GM21737 (cell line): ENCODE results near the gene ARHGAP6.
"Not testable (repeated sequence)": the region's sequence is repeated elsewhere in the genome, so short reads cannot be mapped to it uniquely, and the experiment has no call there.

Experiments
- ATAC-seq: cut with Tn5 transposase; IDR thresholded peaks from one replicate; pipeline ENCODE4 v1.9.1; 2021; ENCODE audit warnings: mild to moderate bottlenecking, moderate library complexity; ENCODE audit not compliant: unreplicated experiment

The ARHGAP6 gene

GRCh38 chrX:11125060-11125459, 540.7 kb downstream of the ARHGAP6 start:
- no peak for ATAC-seq

- no peak for ATAC-seq
Observed at GRCh38 chrX:11124112-11124511, 541.6 kb downstream of the ARHGAP6 start.

GRCh38 chrX:11123087-11123486, 542.6 kb downstream of the ARHGAP6 start:
- ATAC-seq = not testable (repeated sequence)

GRCh38 chrX:11119313-11119943, 546.3 kb downstream of the ARHGAP6 start:
- ATAC-seq = no peak

GRCh38 chrX:11117745-11118144, 548.0 kb downstream of the ARHGAP6 start:
- ATAC-seq = no peak

GRCh38 chrX:11113731-11114130, 552.0 kb downstream of the ARHGAP6 start:
- ATAC-seq = no peak

GRCh38 chrX:11111947-11112346, 553.8 kb downstream of the ARHGAP6 start:
- no peak for ATAC-seq

GRCh38 chrX:11111037-11111851, 554.5 kb downstream of the ARHGAP6 start, which contains the start of gene HCCS:
HCCS (plus strand) TSS chrX:11111332; CDS start chrX:11112061, 729 bp downstream.
- peak; percentile 89 for ATAC-seq

- ATAC-seq = no peak
Observed at GRCh38 chrX:11109968-11110367, 555.8 kb downstream of the ARHGAP6 start.

- ATAC-seq = no peak
Observed at GRCh38 chrX:11108253-11108941, 557.3 kb downstream of the ARHGAP6 start.

GRCh38 chrX:11105080-11105479, 560.6 kb downstream of the ARHGAP6 start:
- no peak for ATAC-seq

GRCh38 chrX:11103751-11104150, 562.0 kb downstream of the ARHGAP6 start:
- ATAC-seq = no peak

GRCh38 chrX:11103006-11103405, 562.7 kb downstream of the ARHGAP6 start:
- ATAC-seq = no peak

GRCh38 chrX:11100281-11101035, 565.3 kb downstream of the ARHGAP6 start:
- ATAC-seq = no peak

- ATAC-seq = no peak
Observed at GRCh38 chrX:11099465-11099864, 566.3 kb downstream of the ARHGAP6 start.

GRCh38 chrX:11097933-11098332, 567.8 kb downstream of the ARHGAP6 start:
- no peak for ATAC-seq

- ATAC-seq = no peak
Observed at GRCh38 chrX:11089802-11090201, 575.9 kb downstream of the ARHGAP6 start.
